OCI-LY3 (cell line): Measurements from ENCODE around the gene EMD.

Experiments used
- H2AFZ ChIP-seq: fragments of 200-600, 300-600 bp; shearing (Covaris generic); 2 replicates; pipeline ENCODE4 v1.6.0; 2014; ENCODE audit warnings: antibody characterized with exemption, low read depth, low read length
- H3K27ac ChIP-seq: fragments of 200-600, 300-600 bp; sonication (generic); 2 replicates; pipeline ENCODE4 v1.5.1; 2014; ENCODE audit warnings: mild to moderate bottlenecking, low read length, moderate library complexity, mixed read lengths
- H3K27me3 ChIP-seq: fragments of 200-600, 300-600 bp; sonication (generic); 2 replicates; pipeline ENCODE4 v1.6.1; 2014; ENCODE audit warnings: low read depth, low read length, mixed read lengths
- H3K36me3 ChIP-seq: fragments of 200-600, 300-600 bp; sonication (generic); replicated peaks from 2 replicates; pipeline ENCODE3; 2014; ENCODE audit warnings: low read depth, low read length, mixed read lengths
- H3K4me1 ChIP-seq: fragments of 300-600, 200-600 bp; sonication (generic); 2 replicates; pipeline ENCODE4 v1.6.1; 2014; ENCODE audit warnings: low read length, mixed read lengths
- H3K4me2 ChIP-seq: fragments of 200-600, 300-600 bp; sonication (generic); 2 replicates; pipeline ENCODE4 v1.6.1; 2014; ENCODE audit warnings: low read length, mixed read lengths
- H3K4me3 ChIP-seq: fragments of 300-600, 200-600 bp; sonication (generic); 2 replicates; pipeline ENCODE4 v1.5.1; 2014; ENCODE audit warnings: antibody characterized with exemption, mild to moderate bottlenecking, low read length, moderate library complexity
- H3K79me2 ChIP-seq: fragments of 300-600, 200-600 bp; shearing (Covaris generic); 2 replicates; pipeline ENCODE4 v1.6.1; 2014; ENCODE audit warnings: mild to moderate bottlenecking, low read length, mixed read lengths
- H3K9ac ChIP-seq: fragments of 300-600, 200-600 bp; shearing (Covaris generic); 2 replicates; pipeline ENCODE4 v1.6.0; 2014; ENCODE audit warnings: mild to moderate bottlenecking, low read length, moderate library complexity
- H3K9me3 ChIP-seq: fragments of 200-600, 300-600 bp; shearing (Covaris generic); 2 replicates; pipeline ENCODE4 v1.6.1; 2014; ENCODE audit warnings: low read length, mixed read lengths; ENCODE audit not compliant: insufficient read depth
- H4K20me1 ChIP-seq: fragments of 200-600, 300-600 bp; sonication (generic); 2 replicates; pipeline ENCODE4 v1.6.1; 2016; ENCODE audit warnings: low read length, mixed read lengths; ENCODE audit not compliant: insufficient read depth
- CTCF ChIP-seq: fragments of 200-600, 300-600 bp; sonication (generic); IDR thresholded peaks from 2 replicates; pipeline ENCODE4 v1.5.1; 2014; ENCODE audit warnings: antibody characterized with exemption, low read length, low read depth
- EZH2phosphoT487 ChIP-seq: fragments of 200-600 bp; shearing (Covaris generic); IDR thresholded peaks from 2 replicates; pipeline ENCODE4 v1.6.1; 2018; ENCODE audit warnings: antibody characterized with exemption, mixed run types, low read depth

EMD gene

DNA sequence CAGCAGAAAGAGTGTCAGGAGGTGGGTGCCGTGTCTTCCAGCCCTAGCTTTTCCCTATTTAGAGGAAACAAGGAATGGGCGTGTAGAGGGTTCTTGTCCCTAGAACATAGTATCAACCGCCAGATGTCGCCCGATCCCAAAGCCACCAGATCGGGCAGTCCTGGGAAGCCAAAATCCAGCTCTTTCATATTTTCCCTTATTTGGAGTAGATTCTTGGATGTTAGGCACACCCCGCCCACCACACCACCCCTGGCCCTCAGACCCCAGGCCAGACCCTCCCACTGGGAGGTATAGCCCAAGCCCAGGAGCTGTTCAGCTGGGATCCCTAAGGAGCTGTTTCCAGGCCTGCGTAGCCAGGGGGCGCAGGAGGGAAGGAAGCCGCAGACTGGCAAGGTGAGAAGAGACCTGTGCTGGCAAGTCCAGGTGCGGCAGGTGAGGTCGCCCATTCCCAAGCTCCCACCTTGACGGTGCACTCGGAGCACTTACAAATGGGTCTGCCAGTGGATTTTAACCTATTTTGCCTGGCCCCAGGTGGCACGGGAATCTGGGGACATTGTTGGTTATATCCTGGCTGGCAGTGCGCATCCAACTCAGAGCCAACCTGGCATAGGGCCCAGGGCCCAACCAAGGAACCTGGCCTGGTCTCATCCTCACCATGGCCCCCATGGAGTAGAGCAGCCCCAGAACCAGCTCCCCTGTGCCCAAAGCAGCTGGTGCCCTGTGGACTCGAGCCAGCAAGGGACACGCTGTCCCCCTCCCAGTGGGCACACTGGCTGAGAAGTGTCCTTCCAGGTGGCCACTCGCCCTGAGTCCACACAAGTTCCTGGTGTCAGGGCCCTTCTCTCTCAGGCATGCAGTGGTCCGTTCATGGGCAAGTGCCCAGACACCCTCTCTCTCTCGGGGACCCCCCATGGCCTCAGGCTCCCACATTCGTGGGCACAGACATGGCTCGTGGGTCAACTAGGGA is 5.5 kb upstream of the EMD start:
- H3K79me2 ChIP-seq = peaks cover 24% of the 10 kb centered on the region
- peak overlapping the region; percentile 94 for H3K4me3 ChIP-seq
- H3K9me3 ChIP-seq = no peaks in the 10 kb centered on the region
- H3K4me1 ChIP-seq = peaks cover 41% of the 10 kb centered on the region
- peaks cover 6% of the 10 kb centered on the region for H4K20me1 ChIP-seq
- H2AFZ ChIP-seq = peak overlapping the region; percentile 49
- peak overlapping the region; percentile 99 for H3K4me2 ChIP-seq
- TF ChIP-seq EZH2phosphoT487 (no peak), CTCF (peak; percentile 77)
- peaks cover 8% of the 10 kb centered on the region for H3K36me3 ChIP-seq
- H3K27me3 ChIP-seq = no peaks in the 10 kb centered on the region
- H3K27ac ChIP-seq = peak overlapping the region; percentile 89
- H3K9ac ChIP-seq = peak overlapping the region; percentile 94

DNA sequence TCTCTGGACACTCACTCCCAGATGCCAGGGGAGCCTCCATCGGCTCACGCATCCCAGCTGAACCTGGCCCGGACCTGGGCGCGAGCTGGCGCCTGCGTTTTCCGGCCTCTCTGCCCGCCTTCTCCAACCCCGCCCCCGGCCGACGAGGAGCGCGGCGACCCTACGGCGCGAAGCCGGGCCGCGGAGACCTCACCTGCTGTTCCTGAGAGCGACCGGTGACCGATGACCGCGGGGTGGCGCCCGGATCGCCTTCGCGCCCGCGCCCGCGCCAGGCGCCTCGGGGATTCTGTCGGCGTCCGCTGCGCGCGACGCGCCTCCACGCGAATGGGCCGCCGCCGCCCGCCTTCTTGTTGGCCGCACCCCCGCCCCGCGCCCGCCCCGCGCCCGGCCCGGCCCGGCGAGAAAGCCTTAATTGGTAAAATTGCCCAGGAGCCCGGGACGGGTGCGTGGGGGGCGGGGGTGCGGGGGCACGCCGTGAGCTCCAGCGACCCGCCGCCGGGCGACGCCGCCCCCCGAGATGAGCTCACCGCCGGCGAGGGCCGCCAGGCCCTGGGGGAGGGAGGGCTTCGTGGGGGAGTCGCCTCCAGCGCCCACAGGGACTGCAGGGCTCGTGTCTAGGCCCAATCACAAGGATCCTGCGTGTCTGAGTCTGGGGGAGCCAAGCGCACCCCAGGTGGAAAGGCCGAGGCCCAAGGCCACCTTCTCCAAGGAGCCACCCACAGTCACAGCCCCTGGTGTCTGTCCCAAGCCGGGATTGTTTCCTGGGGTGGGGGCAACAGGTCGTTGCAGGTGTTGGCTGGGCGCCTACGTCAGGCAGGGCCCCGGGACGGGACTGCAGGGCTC is 4.6 kb upstream of the EMD start, which contains the start of gene FLNA:
TSS of gene FLNA (minus strand) at position 322 of the 843 bp plus-strand sequence. CDS start 3,389 bp downstream, outside the sequence.
- Histone ChIP-seq H3K4me3 (peak within 1 kb of the TSS; percentile 94), H3K27me3 (no peaks in the 10 kb centered on the region), H3K4me1 (peaks cover 35% of the 10 kb centered on the region), H3K27ac (peak within 1 kb of the TSS; percentile 89), H3K79me2 (peaks cover 19% of the 10 kb centered on the region), H3K9me3 (no peaks in the 10 kb centered on the region), H3K4me2 (peak within 1 kb of the TSS; percentile 99), H3K9ac (peak within 1 kb of the TSS; percentile 94), H3K36me3 (peaks cover 8% of the 10 kb centered on the region), H2AFZ (peak within 1 kb of the TSS; percentile 71), H4K20me1 (no peaks in the 10 kb centered on the region)
- no peak for TF ChIP-seq EZH2phosphoT487
- TF ChIP-seq CTCF = peak; percentile 24; the same call in 1 of the 2 replicates

- H3K27me3 ChIP-seq = no peaks in the 10 kb centered on the region
- peak overlapping the region; percentile 71; the same call in 1 of the 2 replicates for H2AFZ ChIP-seq
- no peaks in the 10 kb centered on the region for H3K9me3 ChIP-seq
- H3K4me2 ChIP-seq = peak overlapping the region; percentile 99
- peak overlapping the region; percentile 30; the same call in 1 of the 2 replicates for H3K27ac ChIP-seq
- peaks cover 36% of the 10 kb centered on the region for H3K4me1 ChIP-seq
- H4K20me1 ChIP-seq = no peaks in the 10 kb centered on the region
- peak overlapping the region; percentile 94 for H3K9ac ChIP-seq
- peaks cover 19% of the 10 kb centered on the region for H3K79me2 ChIP-seq
- H3K36me3 ChIP-seq = peaks cover 4% of the 10 kb centered on the region
- TF ChIP-seq EZH2phosphoT487 = no peak
- no peak for TF ChIP-seq CTCF
- peak overlapping the region; percentile 94 for H3K4me3 ChIP-seq
Observed at GRCh38 chrX:154375156-154375504, 4.0 kb upstream of the EMD start.
